IPS-15b (cell line): Measurements from ENCODE around the gene CDK3.

Experiments
- H3K27me3 ChIP-seq: one replicate; pipeline ENCODE4 v1.6.1; 2013; ENCODE audit warnings: low read length; ENCODE audit not compliant: control insufficient read depth, insufficient read depth
- H3K36me3 ChIP-seq: one replicate; pipeline ENCODE4 v1.6.1; 2013; ENCODE audit warnings: low read length; ENCODE audit not compliant: control insufficient read depth, insufficient read depth
- H3K4me1 ChIP-seq: one replicate; pipeline ENCODE4 v1.6.1; 2013; ENCODE audit warnings: mild to moderate bottlenecking, low read length; ENCODE audit not compliant: control insufficient read depth, insufficient read depth
- H3K4me3 ChIP-seq: one replicate; pipeline ENCODE4 v1.5.1; 2013; ENCODE audit warnings: low read depth, low read length
- H3K9ac ChIP-seq: one replicate; pipeline ENCODE4 v1.6.1; 2013; ENCODE audit warnings: low read depth, mild to moderate bottlenecking, low read length
- H3K9me3 ChIP-seq: one replicate; pipeline ENCODE4 v1.6.1; 2013; ENCODE audit warnings: mild to moderate bottlenecking, low read length; ENCODE audit not compliant: control insufficient read depth, insufficient read depth

CDK3 gene

GRCh38 chr17:76050538-76051467 is 50.1 kb downstream of the CDK3 start:
- H3K4me1 ChIP-seq = no peaks in the 10 kb centered on the region
- no peaks in the 10 kb centered on the region for H3K27me3 ChIP-seq
- no peak overlapping the region for H3K9ac ChIP-seq
- H3K36me3 ChIP-seq = peaks cover 39% of the 10 kb centered on the region
- H3K9me3 ChIP-seq = no peaks in the 10 kb centered on the region
- no peak overlapping the region for H3K4me3 ChIP-seq

- Histone ChIP-seq H3K4me1 (no peaks in the 10 kb centered on the region), H3K9ac (no peak overlapping the region), H3K4me3 (no peak overlapping the region), H3K36me3 (peaks cover 36% of the 10 kb centered on the region), H3K9me3 (no peaks in the 10 kb centered on the region), H3K27me3 (no peaks in the 10 kb centered on the region)
These were observed 50.9 kb downstream of the CDK3 start for GRCh38 chr17:76051561-76051960.

- no peaks in the 10 kb centered on the region for H3K27me3 ChIP-seq
- H3K4me3 ChIP-seq = no peak overlapping the region
- H3K9ac ChIP-seq = no peak overlapping the region
- H3K4me1 ChIP-seq = no peaks in the 10 kb centered on the region
- H3K36me3 ChIP-seq = peaks cover 20% of the 10 kb centered on the region
- H3K9me3 ChIP-seq = no peaks in the 10 kb centered on the region
These were observed 52.8 kb downstream of the CDK3 start for GRCh38 chr17:76053246-76054111.

GRCh38 chr17:76054112-76054476 is 53.4 kb downstream of the CDK3 start:
- H3K9ac ChIP-seq = no peak overlapping the region
- peaks cover 24% of the 10 kb centered on the region for H3K36me3 ChIP-seq
- H3K27me3 ChIP-seq = no peaks in the 10 kb centered on the region
- H3K4me1 ChIP-seq = no peaks in the 10 kb centered on the region
- no peak overlapping the region for H3K4me3 ChIP-seq
- H3K9me3 ChIP-seq = no peaks in the 10 kb centered on the region
